GM15510 (cell line): ENCODE measurements around the gene PRDM12.

Experiments
- POLR2A ChIP-seq: IDR thresholded peaks from 3 replicates; pipeline ENCODE4 v1.6.1; 2011; ENCODE audit warnings: borderline replicate concordance; ENCODE audit not compliant: insufficient read length; ENCODE audit errors: extremely low read depth

Gene PRDM12

DNA sequence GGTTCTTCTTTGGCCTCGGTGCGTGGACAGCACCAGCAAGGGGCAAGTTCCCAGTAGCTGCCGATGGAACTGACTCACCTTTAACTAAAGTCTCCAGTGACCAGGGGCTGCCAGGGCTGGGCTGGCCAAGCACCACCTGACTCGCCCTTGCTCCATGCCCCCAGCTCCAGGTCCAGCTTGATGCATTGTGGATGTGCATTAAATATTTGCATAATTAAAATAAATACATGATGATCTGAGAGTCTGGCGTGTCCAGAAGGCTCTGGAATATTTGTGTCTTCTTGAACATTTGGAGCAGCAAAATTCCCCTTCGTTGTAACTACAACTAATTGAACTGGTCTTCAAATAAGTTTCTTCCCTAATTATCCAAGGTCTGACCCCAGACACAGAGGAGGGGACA lies 9.5 kb upstream of the PRDM12 start:
- no peak for TF ChIP-seq POLR2A

DNA sequence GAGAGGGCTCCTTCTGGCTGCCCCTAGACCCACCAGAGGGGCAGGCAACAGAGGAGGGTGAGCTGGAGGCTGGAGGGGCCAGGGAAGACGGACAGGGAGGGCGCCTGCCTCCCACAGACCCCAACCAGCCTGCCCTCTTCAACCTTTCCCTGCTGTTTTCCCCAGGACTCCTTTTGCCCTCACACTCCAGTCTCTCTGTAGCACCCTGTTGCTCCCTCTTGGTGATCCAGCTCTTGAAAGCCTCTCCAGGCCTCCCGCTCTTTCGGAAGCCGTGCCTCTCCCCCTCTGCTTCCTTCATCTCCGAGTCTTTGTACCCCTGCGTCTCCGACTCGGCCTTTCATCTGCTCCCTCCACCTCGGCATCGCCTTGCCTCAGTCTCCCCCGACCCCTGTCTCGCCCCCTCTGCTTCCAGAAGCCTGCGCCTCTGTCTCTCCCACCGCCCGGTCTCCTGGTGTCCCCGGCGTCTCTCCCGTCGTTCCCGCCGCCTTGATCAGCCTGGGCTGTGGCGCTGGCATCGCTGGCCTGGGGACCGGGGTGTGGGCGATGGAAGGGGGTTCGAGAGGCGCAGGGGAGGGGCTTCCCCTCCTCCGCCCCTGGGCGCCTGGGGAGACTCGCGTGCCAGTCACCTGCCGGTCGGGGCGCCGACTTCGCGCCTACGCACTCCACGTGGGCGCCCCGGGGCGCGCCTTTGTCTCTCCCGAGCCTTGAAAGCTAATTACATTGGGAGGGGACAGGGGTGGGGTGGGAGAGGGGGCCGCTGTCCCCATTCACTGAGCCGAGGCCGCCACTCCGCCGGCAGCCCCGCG lies 5.3 kb upstream of the PRDM12 start:
- TF ChIP-seq POLR2A: no peak

DNA sequence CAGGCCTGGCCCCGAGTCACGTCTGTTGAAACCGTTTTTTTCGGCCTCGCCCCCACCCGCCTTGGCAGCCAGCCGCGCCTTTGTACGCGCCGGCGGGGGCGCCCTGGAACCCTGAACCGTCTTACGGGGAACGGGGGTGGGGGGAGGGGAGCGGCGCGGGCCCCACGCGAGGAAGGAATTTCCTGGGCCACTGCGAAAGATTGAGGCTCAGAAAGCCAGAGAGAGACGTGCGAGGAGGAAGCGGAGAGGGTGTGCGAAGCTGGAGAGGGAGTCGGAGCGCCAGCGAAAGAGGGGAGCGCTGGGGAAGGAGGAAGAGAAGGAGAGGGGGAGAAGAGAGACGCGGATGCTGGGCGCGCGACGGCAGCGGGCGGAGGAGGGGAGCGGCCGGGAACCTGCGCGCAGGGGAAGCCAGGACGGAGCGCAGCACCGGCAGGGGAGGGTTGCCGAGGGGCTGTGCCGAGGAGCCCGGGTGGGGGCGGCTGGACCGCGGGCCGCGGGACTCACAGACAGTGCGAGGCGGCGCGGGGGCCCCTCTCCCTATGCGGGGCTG lies 4.6 kb upstream of the PRDM12 start:
- TF ChIP-seq POLR2A: no peak

DNA sequence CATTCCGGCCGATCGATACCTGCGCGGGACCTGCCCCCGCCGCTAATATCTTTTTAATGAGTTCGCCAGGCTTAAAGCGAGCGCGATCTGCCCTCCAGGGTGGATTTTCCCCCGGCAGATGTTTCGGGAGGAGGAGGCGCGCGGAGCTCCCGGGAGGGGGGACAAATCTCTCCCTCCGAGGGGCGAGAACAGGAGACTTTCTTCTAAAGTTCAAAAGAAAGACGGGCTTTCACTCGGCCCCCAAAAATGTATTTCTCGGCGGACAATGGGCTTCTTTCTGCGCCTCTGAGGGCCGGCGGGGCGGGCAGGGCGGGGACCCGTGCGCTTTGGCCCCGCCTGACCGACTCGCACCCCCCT lies 4.1 kb upstream of the PRDM12 start:
- TF ChIP-seq POLR2A: no peak

DNA sequence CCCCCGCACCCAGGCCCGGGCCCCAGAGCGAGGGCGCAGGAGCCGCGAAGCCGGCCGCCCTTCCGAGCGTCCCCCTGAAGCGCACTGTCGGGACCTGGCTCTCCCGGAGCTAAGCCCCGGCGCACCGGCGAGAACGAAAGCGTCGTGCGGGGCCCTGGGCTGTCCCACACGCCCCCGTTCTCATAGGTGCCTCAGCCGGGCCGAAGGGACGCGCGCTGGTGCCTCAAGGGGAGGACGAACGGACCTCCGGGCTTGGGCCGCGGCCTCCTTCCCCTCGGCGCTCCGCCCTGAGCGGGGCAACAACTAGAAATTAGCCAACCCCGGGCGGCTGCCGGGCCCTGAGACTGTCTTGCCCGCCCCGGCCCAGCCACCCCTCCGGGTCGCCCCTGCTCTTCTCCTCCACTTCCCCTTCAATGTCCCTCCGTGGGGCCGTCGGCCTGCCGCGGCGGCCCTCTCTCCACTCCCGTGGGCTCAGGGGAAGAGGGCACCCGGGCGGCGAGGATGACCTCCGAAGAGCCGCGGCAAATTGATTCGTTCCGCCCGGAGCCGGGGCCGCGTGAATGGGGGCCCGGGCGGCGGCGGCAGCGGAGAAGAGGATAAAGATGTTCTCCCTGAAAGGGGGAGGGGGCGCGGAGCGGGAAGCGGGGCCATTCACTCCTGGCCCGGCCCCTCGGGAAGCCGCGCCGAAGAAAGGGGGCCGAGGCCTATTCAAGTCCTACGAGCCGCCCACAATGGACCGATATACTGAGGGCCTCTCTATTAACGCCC lies 3.5 kb upstream of the PRDM12 start:
- no peak for TF ChIP-seq POLR2A

DNA sequence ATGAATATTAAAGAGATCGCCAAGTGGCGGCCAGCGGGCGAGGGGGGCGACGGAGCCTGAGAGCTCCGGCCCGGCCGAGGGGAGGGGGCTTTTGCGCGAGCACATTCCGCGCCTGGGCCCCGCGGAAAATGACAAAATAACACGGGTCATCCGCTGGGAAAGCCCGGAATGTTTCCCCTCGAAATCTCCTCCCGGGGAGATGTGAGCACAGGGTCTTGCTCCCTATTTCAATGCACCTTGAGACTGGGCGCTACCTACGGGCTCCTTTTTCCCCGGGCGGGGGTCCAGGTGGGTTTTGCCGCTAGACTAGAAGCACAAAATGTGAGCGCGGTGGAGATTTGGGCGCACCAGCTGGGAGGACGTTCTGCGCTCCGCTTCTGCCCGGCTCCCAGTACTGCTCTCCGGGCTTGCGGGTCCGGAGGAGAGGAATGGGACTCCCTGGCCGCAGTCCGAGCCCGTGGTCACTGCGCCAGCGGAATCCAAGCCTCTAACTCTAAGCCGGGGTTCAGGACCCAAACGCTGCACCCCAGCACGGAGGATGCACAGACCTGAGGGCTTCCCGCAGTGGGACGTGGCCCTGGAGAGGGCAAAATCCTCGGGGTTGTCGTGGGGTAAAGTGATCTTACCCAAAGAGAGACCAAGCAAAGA lies 2.8 kb upstream of the PRDM12 start:
- no peak for TF ChIP-seq POLR2A

DNA sequence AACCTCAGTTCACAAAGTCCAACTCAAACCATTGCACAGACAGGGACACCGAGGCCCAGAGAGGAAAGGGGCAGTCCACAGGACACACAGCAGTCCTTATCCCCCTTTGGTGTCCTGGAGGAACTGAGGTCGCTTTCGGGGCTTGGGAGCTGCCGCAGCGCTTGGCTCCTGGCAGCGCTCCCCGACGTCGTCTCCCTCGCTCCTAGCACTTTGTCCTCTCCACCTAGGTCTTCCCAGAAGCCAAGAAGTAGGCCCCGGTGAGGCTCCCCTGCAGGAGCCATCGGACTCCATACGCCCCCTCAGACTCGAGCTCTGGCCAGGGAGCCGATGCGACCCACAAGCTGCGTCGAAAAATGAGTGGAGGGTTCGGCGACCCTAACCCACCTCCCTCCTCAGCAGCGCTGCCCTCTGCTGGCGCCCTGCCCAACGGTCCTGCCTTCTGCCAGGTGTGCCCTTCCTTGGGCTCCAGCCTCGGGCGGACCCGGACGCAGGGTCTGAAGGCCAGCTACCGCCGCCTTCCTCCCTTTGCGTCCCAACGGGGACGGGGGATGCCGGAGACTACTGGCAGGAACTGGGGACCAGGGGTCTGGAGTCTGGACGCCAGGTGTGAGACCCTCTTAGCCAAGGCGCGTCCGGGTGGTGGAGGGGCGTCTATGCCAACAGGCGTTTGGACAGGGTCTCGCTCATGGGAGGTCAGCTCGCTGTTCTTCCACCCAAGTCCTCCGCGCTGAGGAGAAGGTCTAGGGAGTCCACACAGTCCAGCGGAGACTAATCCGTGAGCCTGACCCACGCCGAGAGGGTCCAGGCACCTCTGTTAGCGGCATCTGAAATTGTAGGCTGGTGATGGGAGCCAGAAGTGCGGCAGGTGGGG lies 2.1 kb upstream of the PRDM12 start:
- TF ChIP-seq POLR2A: no peak

DNA sequence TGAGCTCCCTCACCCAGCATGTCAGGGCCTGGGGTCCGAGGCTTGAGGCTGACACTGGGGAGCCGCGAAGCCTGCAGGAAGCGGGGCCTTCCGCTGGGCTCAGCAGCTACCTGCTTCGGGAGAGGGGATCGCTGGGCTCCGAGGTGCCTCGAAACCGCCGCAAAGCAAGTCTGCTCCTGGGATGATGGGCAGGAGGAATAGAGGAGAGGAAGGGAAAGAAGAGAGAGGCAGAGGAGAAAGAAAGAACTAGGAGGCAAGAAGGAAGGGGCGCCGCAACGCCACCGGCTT lies 1.5 kb upstream of the PRDM12 start:
- no peak for TF ChIP-seq POLR2A

DNA sequence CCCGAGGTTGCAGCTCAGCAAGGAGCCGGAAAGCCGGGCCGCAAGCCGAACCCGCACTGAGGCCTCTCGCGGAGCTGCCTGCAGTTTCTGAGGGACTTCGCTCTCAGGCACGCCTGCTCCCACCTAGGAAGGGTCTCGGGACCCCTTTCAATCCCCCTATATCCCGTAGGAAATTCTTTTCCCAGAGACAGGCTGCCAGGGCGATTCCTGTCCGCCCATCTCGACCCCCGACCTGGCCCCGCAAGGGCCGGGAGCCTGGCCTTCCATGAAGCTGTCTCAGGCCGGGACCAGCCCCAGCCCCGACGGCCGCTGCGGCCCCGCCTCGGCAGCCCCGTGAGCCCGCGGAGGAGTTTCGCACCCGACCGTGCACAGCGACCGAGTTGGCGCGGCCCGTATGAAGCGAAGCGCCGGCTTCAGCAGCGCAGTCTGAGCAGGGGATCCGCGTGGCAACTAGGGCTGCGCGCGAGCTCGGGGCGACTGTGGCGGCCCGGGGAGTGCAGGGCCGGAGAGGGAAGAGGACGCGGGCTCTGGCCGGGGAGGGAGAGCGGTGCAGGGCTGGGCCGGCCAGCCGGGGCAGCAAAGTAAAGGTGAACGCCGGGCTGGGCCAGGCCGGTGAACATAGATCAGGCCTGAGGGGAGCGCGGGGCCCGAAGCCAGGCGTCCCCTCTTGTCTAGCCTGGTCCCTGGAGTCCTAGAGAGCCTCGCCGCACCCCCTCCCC lies 977 bp upstream of the PRDM12 start:
- TF ChIP-seq POLR2A: no peak

DNA sequence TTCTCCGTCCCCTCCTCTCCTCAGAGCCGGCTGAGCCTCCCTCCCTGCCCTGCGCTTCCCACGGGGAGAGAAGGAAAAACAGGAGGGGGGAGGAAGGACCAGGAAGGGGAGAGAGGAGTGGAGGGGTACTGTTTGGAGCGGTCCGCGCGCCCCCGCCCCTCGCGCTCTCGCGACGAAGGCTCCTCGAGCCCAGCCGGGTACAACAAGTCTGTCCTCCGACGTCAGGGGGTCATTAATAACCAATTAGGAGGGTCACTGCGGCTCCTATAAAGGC lies 480 bp upstream of the PRDM12 start:
- no peak for TF ChIP-seq POLR2A

DNA sequence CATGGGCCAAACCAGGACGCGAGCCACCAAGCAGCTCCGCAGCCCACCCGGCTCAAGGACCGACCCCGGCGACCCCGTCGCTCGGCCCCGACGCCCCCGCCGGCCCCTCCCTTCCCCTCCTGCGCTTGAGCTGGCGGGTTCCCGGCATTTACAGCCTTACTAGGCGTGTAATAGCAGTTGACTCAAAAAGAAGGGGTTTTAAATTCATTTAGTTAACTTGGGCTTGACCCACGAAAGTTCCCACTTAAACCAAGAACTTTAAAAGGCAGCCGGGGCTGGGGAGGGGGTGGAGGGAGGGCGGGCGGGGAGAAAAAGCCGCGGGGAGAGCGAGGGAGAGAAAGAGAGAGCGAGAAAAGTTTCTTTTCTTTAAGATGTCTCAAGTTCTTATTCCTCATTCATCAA lies 636 bp downstream of the PRDM12 start:
- TF ChIP-seq POLR2A: no peak

DNA sequence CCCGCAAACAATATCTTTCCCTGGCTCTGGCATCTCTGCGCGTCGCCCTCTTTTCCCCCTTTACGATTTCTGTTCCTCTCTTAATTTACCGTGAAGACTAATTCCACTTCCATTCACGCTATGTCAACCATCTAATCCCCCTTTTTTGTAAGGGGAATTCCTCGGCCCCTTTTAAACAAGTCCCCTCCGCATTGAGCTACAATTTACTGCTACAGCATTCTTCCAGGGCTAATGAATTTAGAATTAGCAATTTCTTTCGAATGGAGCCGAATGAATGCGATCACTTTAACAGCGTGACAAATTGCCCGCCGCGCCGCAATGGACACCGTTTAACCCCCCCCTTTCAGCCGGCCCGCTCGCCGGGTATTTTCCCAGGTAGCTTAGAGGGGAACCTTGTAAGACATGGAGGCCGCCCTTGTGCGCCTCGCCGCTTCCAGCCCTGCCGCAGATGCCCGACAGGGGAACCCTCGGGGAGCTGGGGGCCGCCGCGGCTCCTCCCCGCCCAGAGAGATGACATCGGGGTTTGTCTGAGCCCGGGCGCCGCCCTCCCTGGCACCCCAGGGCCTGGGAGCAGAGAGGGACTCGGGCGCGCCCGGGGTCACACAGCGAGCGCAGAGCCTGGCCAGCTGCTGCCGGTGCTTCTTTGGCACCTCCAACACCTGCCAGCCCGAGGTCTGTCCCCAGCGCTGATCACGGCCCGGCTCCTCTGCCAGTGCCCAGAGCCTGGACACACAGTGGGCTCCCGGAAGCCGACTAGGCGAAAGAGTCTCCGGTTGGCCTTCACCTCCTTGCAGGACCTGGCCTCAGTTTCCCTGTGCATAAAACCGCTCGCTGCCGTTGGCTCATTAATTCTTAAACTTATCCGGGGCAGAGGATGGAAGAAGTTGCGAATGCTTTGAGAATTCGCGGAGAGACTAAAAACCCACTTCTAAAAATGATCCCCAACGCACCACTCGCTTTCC lies 1.3 kb downstream of the PRDM12 start:
- no peak for TF ChIP-seq POLR2A
